ENCODE measurements around the gene COL23A1. TPM values are rescaled to one million over a fixed set of nuclear protein-coding genes. Genes with fewer than 3 reads are reported as not detected.

COL23A1 gene
- polyA plus RNA-seq, 3 donors, result 5.7 to 8.7 (median 7.7) TPM

GRCh38 chr5:178519155-178519554, 71.0 kb downstream of the COL23A1 start:
- DNase-seq (ENCODE audit: extremely low read depth in 1 of 11, low read depth in 9 of 11, low spot score in 4 of 11), result no peak

DNA sequence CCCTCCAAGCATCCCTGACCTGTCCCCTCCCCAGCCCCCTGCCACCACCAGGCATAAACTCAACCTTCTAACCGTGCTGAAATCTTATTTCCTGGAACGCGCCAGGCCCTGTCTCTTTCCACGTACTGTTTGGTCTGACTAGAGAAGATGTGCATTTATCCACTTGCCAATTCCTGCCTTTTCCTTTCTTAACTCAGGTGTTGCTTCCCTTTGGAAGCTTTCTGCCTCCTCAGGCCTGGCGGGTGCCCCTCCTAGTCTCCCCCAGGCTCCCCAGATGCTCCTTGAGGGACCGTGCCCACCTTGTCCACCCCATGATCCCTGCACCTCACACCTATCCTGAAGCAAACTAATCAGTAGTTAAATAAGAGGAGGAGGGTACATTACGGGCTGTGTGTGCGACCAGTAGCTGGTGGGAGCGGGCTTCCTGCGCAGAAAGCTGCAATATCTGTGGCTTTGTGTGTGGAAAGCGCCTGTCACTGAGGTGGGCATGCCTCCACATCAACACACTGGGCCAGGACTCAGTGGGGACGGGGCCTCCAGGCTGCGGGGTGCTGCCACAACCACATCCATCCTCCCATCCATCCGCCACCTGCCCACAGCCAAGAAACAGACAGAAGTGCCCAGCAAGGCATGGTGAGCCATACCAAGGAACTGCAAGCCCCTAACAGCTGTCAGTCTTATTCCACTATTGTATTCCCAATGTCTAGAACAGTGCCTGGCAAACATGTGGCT, 73.5 kb downstream of the COL23A1 start:
- no peak for DNase-seq (ENCODE audit: extremely low read depth in 1 of 11, low read depth in 9 of 11, low spot score in 4 of 11)

- DNase-seq (ENCODE audit: extremely low read depth in 1 of 11, low read depth in 9 of 11, low spot score in 4 of 11), result no peak
Measured at GRCh38 chr5:178515776-178516503, 74.3 kb downstream of the COL23A1 start.

DNA sequence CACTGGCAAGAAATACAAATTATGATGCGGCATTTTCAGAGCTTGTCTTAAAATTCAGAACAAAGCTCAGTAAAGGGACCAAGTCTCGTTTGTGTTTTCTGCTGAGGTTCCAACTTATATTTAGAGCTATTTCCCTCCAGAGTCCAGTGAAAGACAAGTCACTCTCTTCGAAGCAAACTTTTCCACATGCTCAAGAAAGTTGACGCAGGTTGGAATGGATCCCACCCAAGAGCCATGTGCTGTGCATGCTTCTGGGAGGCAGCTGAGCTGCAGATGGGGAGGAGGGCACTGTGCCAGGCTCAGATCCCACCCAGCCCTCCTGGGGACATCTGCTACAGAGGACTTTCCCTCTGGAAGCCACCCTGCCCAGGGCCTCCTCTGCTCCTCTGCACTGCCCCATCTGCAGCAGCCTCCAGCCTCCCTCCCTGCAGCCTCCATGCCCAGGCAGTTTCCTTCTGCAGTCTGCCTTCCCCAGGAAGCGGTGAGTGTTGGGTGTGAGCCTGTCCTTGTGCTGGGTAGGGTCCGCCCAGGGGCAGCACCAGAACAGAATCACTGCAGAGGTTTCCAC, 75.3 kb downstream of the COL23A1 start:
- DNase-seq (ENCODE audit: extremely low read depth in 1 of 11, low read depth in 9 of 11, low spot score in 4 of 11), result no peak

DNA sequence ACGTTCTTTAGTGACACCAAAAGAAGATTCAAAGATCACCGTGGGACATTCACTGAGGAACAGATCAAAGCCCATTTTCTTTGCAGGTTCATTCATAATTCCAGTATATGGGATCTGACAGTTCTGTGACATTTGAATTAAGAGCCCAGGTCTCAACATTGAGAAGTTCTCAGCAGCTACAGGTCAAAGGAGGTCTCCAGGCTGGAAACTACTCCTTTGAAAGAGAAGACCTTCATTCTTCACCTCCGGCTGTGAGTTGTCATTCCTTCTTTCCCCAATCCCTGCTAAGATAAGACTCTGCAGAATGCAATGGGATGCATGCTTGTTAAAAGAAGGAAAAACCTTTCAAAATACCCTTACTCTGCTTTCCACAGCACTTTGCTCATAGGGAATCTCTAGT, 79.0 kb downstream of the COL23A1 start:
- no peak for DNase-seq (ENCODE audit: extremely low read depth in 1 of 11, low read depth in 9 of 11, low spot score in 4 of 11)

- no peak for DNase-seq (ENCODE audit: extremely low read depth in 1 of 11, low read depth in 9 of 11, low spot score in 4 of 11)
Measured at GRCh38 chr5:178509491-178510057, 80.6 kb downstream of the COL23A1 start.

DNA sequence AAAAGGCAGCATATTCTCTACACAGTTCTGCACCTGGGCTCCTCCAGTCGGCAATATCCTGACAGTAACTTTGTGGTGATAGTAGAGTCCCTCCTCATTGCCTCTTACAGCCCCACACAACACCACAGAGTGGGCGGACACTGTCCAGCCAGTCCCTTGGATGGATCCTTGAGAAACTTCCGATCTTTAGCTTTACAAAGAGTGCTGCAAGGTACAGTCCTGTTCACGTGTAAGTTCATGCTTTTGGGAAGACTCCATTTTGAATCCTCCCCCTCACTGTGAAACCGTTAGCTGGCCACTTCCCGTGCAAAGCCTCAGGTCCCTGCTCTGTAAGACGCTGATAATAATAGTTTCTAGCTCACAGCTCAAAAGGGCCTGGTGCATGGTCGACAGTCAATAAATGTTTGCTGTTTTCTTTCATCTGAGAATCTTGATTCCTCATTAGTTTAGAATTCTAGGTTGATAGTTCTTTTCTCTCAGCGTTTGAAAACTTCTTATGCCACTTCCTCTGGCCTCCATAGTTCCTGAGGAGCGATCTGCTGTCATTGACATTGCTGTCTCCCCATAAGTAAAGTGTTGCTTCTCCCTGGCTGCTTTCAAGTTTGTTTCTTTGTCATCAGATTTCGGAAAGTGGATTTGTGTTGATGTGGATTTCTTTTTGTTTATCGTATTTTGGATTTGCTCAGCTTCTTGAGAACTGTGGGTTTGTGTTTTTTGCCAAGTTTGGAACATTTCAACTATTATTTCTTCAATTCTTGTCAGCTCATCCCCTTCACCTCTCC, 82.9 kb downstream of the COL23A1 start:
- no peak for DNase-seq (ENCODE audit: extremely low read depth in 1 of 11, low read depth in 9 of 11, low spot score in 4 of 11)

- no peak for DNase-seq (ENCODE audit: extremely low read depth in 1 of 11, low read depth in 9 of 11, low spot score in 4 of 11)
Measured at GRCh38 chr5:178505639-178506407, 84.4 kb downstream of the COL23A1 start.

- DNase-seq (ENCODE audit: extremely low read depth in 1 of 11, low read depth in 9 of 11, low spot score in 4 of 11), result no peak
Measured at GRCh38 chr5:178504340-178504960, 85.7 kb downstream of the COL23A1 start.

- no peak for DNase-seq (ENCODE audit: extremely low read depth in 1 of 11, low read depth in 9 of 11, low spot score in 4 of 11)
Measured at GRCh38 chr5:178502401-178503100, 87.6 kb downstream of the COL23A1 start.

GRCh38 chr5:178499352-178499751, 90.8 kb downstream of the COL23A1 start:
- DNase-seq (ENCODE audit: extremely low read depth in 1 of 11, low read depth in 9 of 11, low spot score in 4 of 11), result no peak

- DNase-seq (ENCODE audit: extremely low read depth in 1 of 11, low read depth in 9 of 11, low spot score in 4 of 11), result no peak
Measured at GRCh38 chr5:178496642-178497041, 93.6 kb downstream of the COL23A1 start.

DNA sequence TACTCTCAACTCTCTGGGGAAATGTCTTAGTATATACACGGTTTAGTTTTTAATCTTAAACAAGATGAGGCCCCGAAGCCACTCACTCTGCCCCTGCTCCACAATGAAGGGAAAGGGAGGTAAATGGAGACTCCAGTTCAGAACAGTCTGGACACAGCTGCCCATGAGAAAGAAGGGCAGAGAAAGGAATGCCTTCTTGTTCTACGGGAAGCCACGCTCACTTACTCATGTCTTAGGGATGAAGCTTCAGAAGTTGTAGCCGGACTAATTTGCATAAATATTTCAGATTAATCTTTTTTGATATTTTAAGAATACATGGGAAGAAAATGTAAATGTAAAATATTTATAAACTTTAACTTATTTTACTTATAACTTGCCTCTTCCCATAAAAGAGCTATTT, 94.0 kb downstream of the COL23A1 start:
- no peak for DNase-seq (ENCODE audit: extremely low read depth in 1 of 11, low read depth in 9 of 11, low spot score in 4 of 11)

GRCh38 chr5:178495706-178496105, 94.5 kb downstream of the COL23A1 start:
- DNase-seq (ENCODE audit: extremely low read depth in 1 of 11, low read depth in 9 of 11, low spot score in 4 of 11), result no peak

DNA sequence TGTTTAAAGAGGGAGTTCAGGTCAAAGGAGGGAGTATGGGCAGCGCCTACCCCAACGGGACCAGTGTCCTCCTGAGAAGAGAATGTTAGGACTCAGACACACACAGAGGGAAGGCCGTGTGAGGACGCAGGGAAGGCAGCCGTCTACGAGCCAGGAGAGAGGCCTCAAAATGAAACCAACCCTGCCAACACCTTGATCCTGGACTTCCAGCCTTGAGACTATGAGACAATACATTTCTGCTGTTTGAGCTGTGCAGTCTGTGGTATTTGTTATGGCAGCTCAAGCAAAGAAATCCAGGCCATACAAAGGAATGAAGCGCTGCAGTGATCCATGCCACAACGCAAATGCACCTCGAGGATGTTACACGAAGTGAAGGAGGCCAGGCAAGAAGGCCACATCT, 97.9 kb downstream of the COL23A1 start:
- DNase-seq (ENCODE audit: extremely low read depth in 1 of 11, low read depth in 9 of 11, low spot score in 4 of 11), result no peak

- DNase-seq (ENCODE audit: extremely low read depth in 1 of 11, low read depth in 9 of 11, low spot score in 4 of 11), result no peak
Measured at GRCh38 chr5:178490935-178491652, 99.1 kb downstream of the COL23A1 start.
